Measurements from ENCODE around the gene PPP1R13B.

Gene PPP1R13B

GRCh38 chr14:103740991-103741689 lies 106.2 kb downstream of the PPP1R13B start:
- Histone ChIP-seq H3K9ac (ENCODE audit: low read length) (no peak overlapping the region), H3K4me2 (ENCODE audit: low read length) (no peak overlapping the region), H3K36me3 (replicated peaks; ENCODE audit: low read depth, low read length) (no peaks in the 10 kb centered on the region), H3K79me2 (ENCODE audit: low read length) (no peaks in the 10 kb centered on the region), H2AFZ (ENCODE audit: low read depth, low read length) (no peak overlapping the region), H3K9me3 (ENCODE audit: insufficient read depth, low read length) (no peaks in the 10 kb centered on the region), H3K27me3 (ENCODE audit: low read depth, low read length) (no peaks in the 10 kb centered on the region), H4K20me1 (ENCODE audit: insufficient read depth, low read length) (no peaks in the 10 kb centered on the region), H3K27ac (ENCODE audit: low read length) (no peak overlapping the region), H3K4me3 (ENCODE audit: low read length) (no peak overlapping the region), H3K4me1 (ENCODE audit: low read length) (no peaks in the 10 kb centered on the region)
- TF ChIP-seq CTCF (IDR thresholded peaks at IDR 0.05; ENCODE audit: low read depth, low read length) (no peak), EZH2phosphoT487 (IDR thresholded peaks at IDR 0.05; ENCODE audit: low read depth) (no peak)

GRCh38 chr14:103739793-103740501 lies 107.4 kb downstream of the PPP1R13B start:
- H3K36me3 ChIP-seq (replicated peaks; ENCODE audit: low read depth, low read length): no peaks in the 10 kb centered on the region
- H3K79me2 ChIP-seq (ENCODE audit: low read length): no peaks in the 10 kb centered on the region
- TF ChIP-seq CTCF (IDR thresholded peaks at IDR 0.05; ENCODE audit: low read depth, low read length) (no peak), EZH2phosphoT487 (IDR thresholded peaks at IDR 0.05; ENCODE audit: low read depth) (no peak)
- H3K9me3 ChIP-seq (ENCODE audit: insufficient read depth, low read length): no peaks in the 10 kb centered on the region
- no peak overlapping the region for H3K9ac ChIP-seq (ENCODE audit: low read length)
- H3K4me3 ChIP-seq (ENCODE audit: low read length): no peak overlapping the region
- no peak overlapping the region for H3K27ac ChIP-seq (ENCODE audit: low read length)
- H2AFZ ChIP-seq (ENCODE audit: low read depth, low read length): no peak overlapping the region
- H3K4me2 ChIP-seq (ENCODE audit: low read length): no peak overlapping the region
- H3K4me1 ChIP-seq (ENCODE audit: low read length): no peaks in the 10 kb centered on the region
- no peaks in the 10 kb centered on the region for H3K27me3 ChIP-seq (ENCODE audit: low read depth, low read length)
- no peaks in the 10 kb centered on the region for H4K20me1 ChIP-seq (ENCODE audit: insufficient read depth, low read length)

GRCh38 chr14:103739466-103739792 lies 107.9 kb downstream of the PPP1R13B start:
- Histone ChIP-seq H3K9ac (ENCODE audit: low read length) (no peak overlapping the region), H3K27me3 (ENCODE audit: low read depth, low read length) (no peaks in the 10 kb centered on the region), H3K27ac (ENCODE audit: low read length) (no peak overlapping the region), H3K79me2 (ENCODE audit: low read length) (no peaks in the 10 kb centered on the region), H3K36me3 (replicated peaks; ENCODE audit: low read depth, low read length) (no peaks in the 10 kb centered on the region), H2AFZ (ENCODE audit: low read depth, low read length) (no peak overlapping the region), H3K4me3 (ENCODE audit: low read length) (no peak overlapping the region), H3K9me3 (ENCODE audit: insufficient read depth, low read length) (no peaks in the 10 kb centered on the region), H3K4me1 (ENCODE audit: low read length) (no peaks in the 10 kb centered on the region), H3K4me2 (ENCODE audit: low read length) (no peak overlapping the region), H4K20me1 (ENCODE audit: insufficient read depth, low read length) (no peaks in the 10 kb centered on the region)
- TF ChIP-seq CTCF (IDR thresholded peaks at IDR 0.05; ENCODE audit: low read depth, low read length) (no peak), EZH2phosphoT487 (IDR thresholded peaks at IDR 0.05; ENCODE audit: low read depth) (no peak)

DNA sequence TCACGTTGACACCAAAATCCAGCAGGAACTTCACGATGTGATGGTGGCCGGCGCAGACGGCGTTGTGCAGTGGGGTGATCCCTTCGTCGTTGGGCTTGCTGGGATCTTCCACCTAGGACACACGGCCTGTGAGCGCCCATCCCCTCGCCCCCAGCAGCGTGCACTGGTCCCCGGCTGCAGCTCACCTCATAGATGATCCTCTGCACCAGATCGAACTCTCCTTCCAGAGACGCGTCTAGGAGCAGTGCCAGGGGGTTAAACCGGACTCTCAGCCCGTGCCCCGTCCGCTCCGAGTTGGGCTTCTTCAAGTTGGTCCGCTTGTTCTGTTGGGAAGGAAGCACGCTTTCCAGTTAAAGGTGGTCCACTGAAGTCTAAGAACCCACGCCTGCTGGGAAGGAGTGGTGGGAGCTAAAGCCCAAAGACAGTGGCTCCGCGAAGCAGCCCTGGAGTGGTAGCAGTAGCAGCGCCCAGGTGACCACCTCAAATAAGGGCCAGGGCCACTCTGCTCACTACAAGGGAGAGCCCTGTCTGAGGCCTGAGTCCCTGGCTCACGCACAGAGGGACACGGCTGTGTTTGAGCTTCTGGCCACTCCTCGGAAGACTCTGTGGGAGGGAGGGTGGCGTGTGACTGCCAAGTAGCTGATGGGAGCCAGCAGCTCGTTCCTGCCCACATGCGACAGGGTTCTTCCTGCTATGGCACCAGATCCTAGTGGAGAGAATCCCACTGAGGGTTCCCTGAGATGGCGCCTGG lies 108.5 kb downstream of the PPP1R13B start:
- Histone ChIP-seq H3K9me3 (ENCODE audit: insufficient read depth, low read length) (no peaks in the 10 kb centered on the region), H3K27ac (ENCODE audit: low read length) (no peak overlapping the region), H3K27me3 (ENCODE audit: low read depth, low read length) (no peaks in the 10 kb centered on the region), H3K9ac (ENCODE audit: low read length) (no peak overlapping the region), H4K20me1 (ENCODE audit: insufficient read depth, low read length) (no peaks in the 10 kb centered on the region), H3K36me3 (replicated peaks; ENCODE audit: low read depth, low read length) (no peaks in the 10 kb centered on the region), H3K4me2 (ENCODE audit: low read length) (no peak overlapping the region), H2AFZ (ENCODE audit: low read depth, low read length) (no peak overlapping the region), H3K4me1 (ENCODE audit: low read length) (no peaks in the 10 kb centered on the region), H3K4me3 (ENCODE audit: low read length) (no peak overlapping the region), H3K79me2 (ENCODE audit: low read length) (no peaks in the 10 kb centered on the region)
- TF ChIP-seq EZH2phosphoT487 (IDR thresholded peaks at IDR 0.05; ENCODE audit: low read depth) (no peak), CTCF (IDR thresholded peaks at IDR 0.05; ENCODE audit: low read depth, low read length) (no peak)

Data from OCI-LY3 (cell line).